RPMI7951 (cell line): Measurements from ENCODE around the gene THSD4. TPM values are rescaled to one million over a fixed set of nuclear protein-coding genes. Genes with fewer than 3 reads are reported as not detected.
A peak's percentile ranks its signal among the peaks of the same experiment; 100 is the strongest.

ENCODE experiments used
- DNase-seq: peaks from one replicate; pipeline ENCODE4 v3.0.0-alpha.2; 2012; ENCODE audit warnings: low read depth
- total RNA-seq: library from RNA; depleted of rRNA; stranded (reverse); fragments of >200 nt; shearing (Covaris generic); gene quantifications from 2 replicates; pipeline ENCODE4 v1.2.3, GENCODE V29; 2014

The THSD4 gene
- total RNA-seq, 1 experiment from 2014 or later, result 25.2 TPM

- DNase-seq, result peak; percentile 60
Measured at GRCh38 chr15:71329041-71329440, 213.8 kb downstream of the THSD4 start.

- peak; percentile 88 for DNase-seq
Measured at GRCh38 chr15:71329497-71330260, 214.4 kb downstream of the THSD4 start.

GRCh38 chr15:71330638-71331162 is 215.4 kb downstream of the THSD4 start:
- DNase-seq, result no peak

- DNase-seq, result no peak
Measured at GRCh38 chr15:71331173-71331572, 215.9 kb downstream of the THSD4 start.

- DNase-seq, result no peak
Measured at GRCh38 chr15:71332431-71333004, 217.2 kb downstream of the THSD4 start.

- DNase-seq, result peak; percentile 34
Measured at GRCh38 chr15:71333136-71333700, 217.9 kb downstream of the THSD4 start.

GRCh38 chr15:71333839-71334238 is 218.6 kb downstream of the THSD4 start:
- peak; percentile 81 for DNase-seq

- DNase-seq, result peak; percentile 52
Measured at GRCh38 chr15:71334434-71334833, 219.2 kb downstream of the THSD4 start.

GRCh38 chr15:71334873-71335272 is 219.6 kb downstream of the THSD4 start:
- DNase-seq, result peak; percentile 46

GRCh38 chr15:71335591-71335990 is 220.3 kb downstream of the THSD4 start:
- DNase-seq, result peak; percentile 75

GRCh38 chr15:71336671-71337070 is 221.4 kb downstream of the THSD4 start:
- DNase-seq, result no peak

GRCh38 chr15:71337197-71337845 is 222.1 kb downstream of the THSD4 start:
- peak; percentile 93 for DNase-seq

- DNase-seq, result no peak
Measured at GRCh38 chr15:71338265-71338664, 223.0 kb downstream of the THSD4 start.

GRCh38 chr15:71338827-71339542 is 223.7 kb downstream of the THSD4 start:
- no peak for DNase-seq

GRCh38 chr15:71341811-71342550 is 226.7 kb downstream of the THSD4 start:
- DNase-seq, result no peak

- no peak for DNase-seq
Measured at GRCh38 chr15:71342658-71343057, 227.4 kb downstream of the THSD4 start.

- peak; percentile 86 for DNase-seq
Measured at GRCh38 chr15:71344316-71344715, 229.0 kb downstream of the THSD4 start.

- DNase-seq, result no peak
Measured at GRCh38 chr15:71345186-71345585, 229.9 kb downstream of the THSD4 start.

GRCh38 chr15:71346464-71346863 is 231.2 kb downstream of the THSD4 start:
- DNase-seq, result no peak

- no peak for DNase-seq
Measured at GRCh38 chr15:71348597-71348996, 233.3 kb downstream of the THSD4 start.

- DNase-seq, result no peak
Measured at GRCh38 chr15:71349336-71349735, 234.1 kb downstream of the THSD4 start.
